Fibroblast of lung (primary cell): ENCODE results near the gene WEE1. TPM values are rescaled to one million over a fixed set of nuclear protein-coding genes. Genes with fewer than 3 reads are reported as not detected.

Source experiments
- DNase-seq, 2 donors: peaks; one replicate each; pipeline versions ENCODE4 v3.0.0 to v3.0.0-alpha.2; 2010; ENCODE audit warnings: low read depth in 2 of 2
- H2AFZ ChIP-seq: 2 replicates; pipeline ENCODE4 v1.5.1; 2012; ENCODE audit warnings: low read length, control low read depth, inconsistent platforms
- H3K27ac ChIP-seq: 2 replicates; pipeline ENCODE4 v1.5.1; 2011; ENCODE audit warnings: low read length, control low read depth; ENCODE audit not compliant: insufficient read depth
- H3K27me3 ChIP-seq: 2 replicates; pipeline ENCODE4 v1.5.1; 2011; ENCODE audit warnings: mild to moderate bottlenecking, low read length; ENCODE audit not compliant: control insufficient read depth, insufficient read depth
- H3K36me3 ChIP-seq: 2 replicates; pipeline ENCODE4 v1.5.1; 2011; ENCODE audit warnings: low read length; ENCODE audit not compliant: control insufficient read depth, insufficient read depth
- H3K4me1 ChIP-seq: 2 replicates; pipeline ENCODE4 v1.5.1; 2011; ENCODE audit warnings: low read length; ENCODE audit not compliant: control insufficient read depth, insufficient read depth; ENCODE audit errors: extremely low read depth
- H3K4me2 ChIP-seq: 2 replicates; pipeline ENCODE4 v1.5.1; 2011; ENCODE audit warnings: low read length, control low read depth; ENCODE audit not compliant: insufficient read depth; ENCODE audit errors: extremely low read depth
- H3K4me3 ChIP-seq, 4 experiments: fragments of 200-600 bp in 1 of 4; sonication (generic) in 1 of 4; replicated peaks in 1 of 4; 2 replicates each; pipeline ENCODE4 v1.5.1; 2011 to 2016; ENCODE audit warnings: low read length in 4 of 4, low read depth in 3 of 4, mild to moderate bottlenecking in 3 of 4, control low read depth in 2 of 4, inconsistent platforms in 1 of 4, mixed read lengths in 1 of 4; ENCODE audit not compliant: insufficient read depth in 1 of 4; ENCODE audit errors: control extremely low read depth in 1 of 4
- H3K79me2 ChIP-seq: 2 replicates; pipeline ENCODE4 v1.5.1; 2012; ENCODE audit warnings: mild to moderate bottlenecking, low read length, inconsistent platforms; ENCODE audit not compliant: control insufficient read depth, insufficient read depth
- H3K9ac ChIP-seq: 2 replicates; pipeline ENCODE4 v1.5.1; 2011; ENCODE audit warnings: mild to moderate bottlenecking, low read length, control low read depth; ENCODE audit not compliant: insufficient read depth
- H3K9me3 ChIP-seq: 2 replicates; pipeline ENCODE4 v1.5.1; 2012; ENCODE audit warnings: low read depth, low read length; ENCODE audit not compliant: control insufficient read depth, insufficient read depth
- H4K20me1 ChIP-seq: 2 replicates; pipeline ENCODE4 v1.5.1; 2011; ENCODE audit warnings: low read length; ENCODE audit not compliant: control insufficient read depth, insufficient read depth; ENCODE audit errors: extremely low read depth
- EZH2 ChIP-seq: IDR thresholded peaks from 2 replicates; pipeline ENCODE4 v1.5.1; 2012; ENCODE audit warnings: low read length, control low read depth, mild to moderate bottlenecking; ENCODE audit errors: missing control alignments
- polyA plus RNA-seq, 2 donors: library from polyadenylated mRNA; depleted of rRNA in 1 of 2; stranded (reverse) in 1 of 2; unstranded in 1 of 2; fragments of >200 nt; gene quantifications; 2 replicates each; pipeline ENCODE4 v1.2.1, GENCODE V29; 2011 to 2012; ENCODE audit warnings: missing spikeins in 1 of 2
- total RNA-seq: library from RNA; depleted of rRNA; stranded (reverse); fragments of >200 nt; gene quantifications from 2 replicates; pipeline ENCODE4 v1.2.1, GENCODE V29; 2014
- TF ChIP-seq, protein P1 (sequence below), 2 donors: IDR thresholded peaks in 1 of 2; conservative IDR thresholded peaks in 1 of 2; 1 replicate in 1 of 2; 2 replicates in 1 of 2; pipeline ENCODE4 v1.5.1; 2011 to 2012; ENCODE audit warnings: low read length in 2 of 2, control low read depth in 1 of 2, inconsistent platforms in 1 of 2, low read depth in 1 of 2, mild to moderate bottlenecking in 1 of 2

The WEE1 gene
- total and polyA plus RNA-seq, 2 donors (not counting 1 experiment from before 2014, with no cell fraction given): 55.2 to 77.5 TPM

DNA sequence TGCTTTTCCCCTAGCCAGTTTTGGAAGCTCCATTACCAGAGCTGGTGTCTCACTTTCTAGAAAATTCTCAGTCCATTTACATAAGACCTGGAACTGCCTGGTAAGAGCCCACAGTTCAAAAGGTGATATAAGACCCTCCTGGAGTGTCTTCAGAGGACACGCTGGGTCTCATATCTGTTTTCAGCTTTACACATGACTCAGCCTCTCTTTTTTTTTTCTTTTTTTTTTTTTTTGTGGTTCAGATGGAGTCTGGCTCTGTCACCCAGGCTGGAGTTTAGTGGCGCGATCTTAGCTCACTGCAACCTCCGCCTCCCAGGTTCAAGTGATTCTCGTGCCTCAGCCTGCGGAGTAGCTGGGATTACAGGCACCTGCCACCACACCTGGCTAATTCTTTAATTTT is 30.7 kb downstream of the WEE1 start:
- no peak for TF ChIP-seq EZH2
- TF ChIP-seq, protein P1, sequence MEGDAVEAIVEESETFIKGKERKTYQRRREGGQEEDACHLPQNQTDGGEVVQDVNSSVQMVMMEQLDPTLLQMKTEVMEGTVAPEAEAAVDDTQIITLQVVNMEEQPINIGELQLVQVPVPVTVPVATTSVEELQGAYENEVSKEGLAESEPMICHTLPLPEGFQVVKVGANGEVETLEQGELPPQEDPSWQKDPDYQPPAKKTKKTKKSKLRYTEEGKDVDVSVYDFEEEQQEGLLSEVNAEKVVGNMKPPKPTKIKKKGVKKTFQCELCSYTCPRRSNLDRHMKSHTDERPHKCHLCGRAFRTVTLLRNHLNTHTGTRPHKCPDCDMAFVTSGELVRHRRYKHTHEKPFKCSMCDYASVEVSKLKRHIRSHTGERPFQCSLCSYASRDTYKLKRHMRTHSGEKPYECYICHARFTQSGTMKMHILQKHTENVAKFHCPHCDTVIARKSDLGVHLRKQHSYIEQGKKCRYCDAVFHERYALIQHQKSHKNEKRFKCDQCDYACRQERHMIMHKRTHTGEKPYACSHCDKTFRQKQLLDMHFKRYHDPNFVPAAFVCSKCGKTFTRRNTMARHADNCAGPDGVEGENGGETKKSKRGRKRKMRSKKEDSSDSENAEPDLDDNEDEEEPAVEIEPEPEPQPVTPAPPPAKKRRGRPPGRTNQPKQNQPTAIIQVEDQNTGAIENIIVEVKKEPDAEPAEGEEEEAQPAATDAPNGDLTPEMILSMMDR (conservative IDR thresholded peaks at IDR 0.05 in 1 of 2, IDR thresholded peaks at IDR 0.05 in 1 of 2; ENCODE audit: low read depth in 1 of 2, low read length in 2 of 2): no peak

DNA sequence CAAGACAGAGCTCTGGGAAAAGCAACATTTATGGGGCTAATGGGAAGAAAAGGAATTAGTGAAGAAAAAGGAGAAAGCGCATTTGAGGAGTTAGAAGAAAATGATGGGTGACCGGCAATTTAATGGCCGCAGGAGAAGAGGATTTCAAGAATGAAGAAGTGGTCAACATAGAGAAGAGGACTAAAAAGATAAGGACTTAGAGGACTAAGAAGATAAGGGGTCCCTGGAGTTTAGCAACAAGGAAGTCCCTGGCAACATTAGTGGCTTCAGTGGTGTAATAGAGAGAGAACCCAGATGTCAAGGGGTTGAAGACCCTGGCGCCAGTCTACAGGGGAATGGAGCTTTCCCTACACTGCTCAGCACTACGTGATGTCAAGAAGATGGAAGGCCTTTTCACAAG is 32.3 kb downstream of the WEE1 start:
- no peak overlapping the region for H3K4me2 ChIP-seq
- no peak for TF ChIP-seq EZH2
- TF ChIP-seq, protein P1 (conservative IDR thresholded peaks at IDR 0.05 in 1 of 2, IDR thresholded peaks at IDR 0.05 in 1 of 2; ENCODE audit: low read depth in 1 of 2, low read length in 2 of 2): no peak

More for the DNA sequence above, 30.7 kb downstream of the WEE1 start:
- H3K9ac ChIP-seq: no peak overlapping the region
- no peak overlapping the region for H3K4me2 ChIP-seq
- no peaks in the 10 kb centered on the region for H4K20me1 ChIP-seq
- H3K9me3 ChIP-seq: no peaks in the 10 kb centered on the region
- DNase-seq: no peak
- H3K4me3 ChIP-seq: no peak overlapping the region
- H3K4me1 ChIP-seq: peaks cover 9% of the 10 kb centered on the region
- H3K79me2 ChIP-seq: no peaks in the 10 kb centered on the region
- no peaks in the 10 kb centered on the region for H3K36me3 ChIP-seq
- no peak overlapping the region for H3K27ac ChIP-seq
- H2AFZ ChIP-seq: no peak overlapping the region
- H3K27me3 ChIP-seq: no peaks in the 10 kb centered on the region

GRCh38 chr11:9606809-9607510 is 33.5 kb downstream of the WEE1 start:
- H3K9ac ChIP-seq: no peak overlapping the region
- no peaks in the 10 kb centered on the region for H3K9me3 ChIP-seq
- no peaks in the 10 kb centered on the region for H3K36me3 ChIP-seq
- H3K4me1 ChIP-seq: no peaks in the 10 kb centered on the region
- TF ChIP-seq, protein P1 (conservative IDR thresholded peaks at IDR 0.05 in 1 of 2, IDR thresholded peaks at IDR 0.05 in 1 of 2; ENCODE audit: low read depth in 1 of 2, low read length in 2 of 2): no peak
- TF ChIP-seq EZH2: no peak
- H3K4me3 ChIP-seq: no peak overlapping the region
- H4K20me1 ChIP-seq: no peaks in the 10 kb centered on the region
- no peaks in the 10 kb centered on the region for H3K79me2 ChIP-seq
- no peak for DNase-seq
- H3K27me3 ChIP-seq: no peaks in the 10 kb centered on the region
- no peak overlapping the region for H3K27ac ChIP-seq
- no peak overlapping the region for H2AFZ ChIP-seq
- no peak overlapping the region for H3K4me2 ChIP-seq

More for the DNA sequence above, 32.3 kb downstream of the WEE1 start:
- Histone ChIP-seq H3K9me3 (no peaks in the 10 kb centered on the region), H3K27me3 (no peaks in the 10 kb centered on the region), H3K4me1 (peaks cover 8% of the 10 kb centered on the region), H3K9ac (no peak overlapping the region), H3K27ac (no peak overlapping the region), H2AFZ (no peak overlapping the region), H3K79me2 (no peaks in the 10 kb centered on the region), H3K36me3 (no peaks in the 10 kb centered on the region), H4K20me1 (no peaks in the 10 kb centered on the region), H3K4me3 (no peak overlapping the region)
- no peak for DNase-seq
